ENCODE measurements around the gene IMMT.
A peak's percentile ranks its signal among the peaks of the same experiment; 100 is the strongest.

The IMMT gene

DNA sequence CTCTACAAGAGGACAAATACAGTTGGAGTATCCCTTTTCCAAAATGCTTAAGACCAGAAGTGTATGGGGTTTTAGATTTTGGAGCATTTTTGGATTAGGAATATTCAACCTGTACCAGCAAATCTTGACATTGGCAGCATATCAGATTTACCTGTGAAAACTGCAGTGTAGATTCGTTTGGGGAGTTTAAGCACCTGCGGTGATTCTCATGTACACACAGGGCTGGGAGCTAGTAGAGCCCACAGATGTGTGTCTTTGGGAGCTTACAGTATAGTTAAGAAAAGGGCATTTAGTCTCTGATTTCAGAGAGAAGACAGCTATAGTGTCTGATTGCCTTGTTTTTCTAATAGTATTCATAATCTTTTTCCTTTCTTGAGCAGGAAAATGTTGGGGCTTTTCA, 59.1 kb downstream of the IMMT start:
- TF ChIP-seq, protein P1, sequence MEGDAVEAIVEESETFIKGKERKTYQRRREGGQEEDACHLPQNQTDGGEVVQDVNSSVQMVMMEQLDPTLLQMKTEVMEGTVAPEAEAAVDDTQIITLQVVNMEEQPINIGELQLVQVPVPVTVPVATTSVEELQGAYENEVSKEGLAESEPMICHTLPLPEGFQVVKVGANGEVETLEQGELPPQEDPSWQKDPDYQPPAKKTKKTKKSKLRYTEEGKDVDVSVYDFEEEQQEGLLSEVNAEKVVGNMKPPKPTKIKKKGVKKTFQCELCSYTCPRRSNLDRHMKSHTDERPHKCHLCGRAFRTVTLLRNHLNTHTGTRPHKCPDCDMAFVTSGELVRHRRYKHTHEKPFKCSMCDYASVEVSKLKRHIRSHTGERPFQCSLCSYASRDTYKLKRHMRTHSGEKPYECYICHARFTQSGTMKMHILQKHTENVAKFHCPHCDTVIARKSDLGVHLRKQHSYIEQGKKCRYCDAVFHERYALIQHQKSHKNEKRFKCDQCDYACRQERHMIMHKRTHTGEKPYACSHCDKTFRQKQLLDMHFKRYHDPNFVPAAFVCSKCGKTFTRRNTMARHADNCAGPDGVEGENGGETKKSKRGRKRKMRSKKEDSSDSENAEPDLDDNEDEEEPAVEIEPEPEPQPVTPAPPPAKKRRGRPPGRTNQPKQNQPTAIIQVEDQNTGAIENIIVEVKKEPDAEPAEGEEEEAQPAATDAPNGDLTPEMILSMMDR (IDR thresholded peaks at IDR 0.05; ENCODE audit: control insufficient read depth, extremely low read depth, insufficient read depth): no peak
- DNase-seq (ENCODE audit: low read depth): no peak
- H3K4me3 ChIP-seq (ENCODE audit: low read depth, low read length): no peak overlapping the region

DNA sequence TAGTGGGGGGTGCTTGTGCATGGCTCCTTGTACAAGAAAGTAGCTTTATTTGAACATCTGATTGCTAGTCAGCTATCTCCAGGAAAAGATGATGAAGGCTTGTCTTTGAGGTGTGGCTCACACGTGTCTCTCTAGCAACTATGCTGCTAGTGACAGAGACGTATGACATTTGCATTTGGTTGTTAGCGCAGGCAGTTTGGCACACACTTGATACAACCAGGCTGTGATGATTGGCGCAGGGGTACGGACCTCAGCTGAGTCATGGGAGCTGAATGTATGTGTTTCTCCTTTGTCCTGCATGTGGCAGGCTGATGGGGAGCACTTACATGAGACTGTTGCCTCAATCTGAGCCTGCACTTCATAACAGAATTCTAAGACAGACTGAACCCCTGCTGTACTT, 59.6 kb downstream of the IMMT start:
- TF ChIP-seq, protein P1 (IDR thresholded peaks at IDR 0.05; ENCODE audit: control insufficient read depth, extremely low read depth, insufficient read depth): no peak
- H3K4me3 ChIP-seq (ENCODE audit: low read depth, low read length): no peak overlapping the region
- no peak for DNase-seq (ENCODE audit: low read depth)

- TF ChIP-seq, protein P1 (IDR thresholded peaks at IDR 0.05; ENCODE audit: control insufficient read depth, extremely low read depth, insufficient read depth): no peak
- no peak for DNase-seq (ENCODE audit: low read depth)
- H3K4me3 ChIP-seq (ENCODE audit: low read depth, low read length): no peak overlapping the region
Measured at GRCh38 chr2:86134709-86135108, 60.6 kb downstream of the IMMT start.

DNA sequence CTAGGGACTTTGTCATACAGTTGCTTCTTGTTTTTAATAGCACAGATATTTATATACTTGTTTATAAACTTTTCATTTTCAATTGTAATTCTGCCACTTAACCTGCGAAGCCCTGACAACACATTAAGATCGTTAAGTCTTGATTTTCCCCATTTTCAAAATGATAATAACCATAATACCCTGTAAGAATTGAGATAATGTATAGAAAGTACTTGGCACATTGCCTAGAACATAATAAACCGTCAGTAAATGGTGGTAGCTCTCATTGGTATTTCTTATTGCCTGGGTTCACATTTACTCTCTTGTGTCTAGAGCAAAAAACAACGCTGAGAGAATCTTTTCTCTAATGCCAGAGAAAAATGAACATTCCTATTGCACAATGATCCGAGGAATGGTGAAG, 70.6 kb downstream of the IMMT start:
- H3K4me3 ChIP-seq (ENCODE audit: low read depth, low read length): no peak overlapping the region
- no peak for DNase-seq (ENCODE audit: low read depth)
- TF ChIP-seq, protein P1 (IDR thresholded peaks at IDR 0.05; ENCODE audit: control insufficient read depth, extremely low read depth, insufficient read depth): no peak

GRCh38 chr2:86123328-86123925, 71.8 kb downstream of the IMMT start:
- DNase-seq (ENCODE audit: low read depth): no peak
- TF ChIP-seq, protein P1 (IDR thresholded peaks at IDR 0.05; ENCODE audit: control insufficient read depth, extremely low read depth, insufficient read depth): no peak
- no peak overlapping the region for H3K4me3 ChIP-seq (ENCODE audit: low read depth, low read length)

DNA sequence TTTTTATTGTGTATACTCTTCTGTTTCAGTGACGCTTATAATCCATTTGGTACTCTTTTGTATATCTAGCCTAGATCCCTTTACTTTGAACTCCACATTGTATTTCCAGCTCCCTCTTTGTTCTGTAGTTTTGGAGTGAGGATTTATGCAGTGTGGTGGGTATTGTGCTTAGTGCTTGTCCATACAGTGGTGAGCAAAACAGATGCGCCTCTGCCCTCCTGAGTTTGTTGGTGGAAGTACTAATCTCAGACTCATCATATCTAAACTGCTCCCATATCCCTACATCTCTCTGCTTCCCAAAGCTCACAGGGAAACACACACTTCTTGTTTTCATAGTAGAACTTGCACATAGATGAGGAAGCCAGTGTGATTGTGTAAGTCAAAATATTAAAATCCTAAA, 77.1 kb downstream of the IMMT start:
- H3K4me3 ChIP-seq (ENCODE audit: low read depth, low read length): no peak overlapping the region
- DNase-seq (ENCODE audit: low read depth): no peak
- TF ChIP-seq, protein P1 (IDR thresholded peaks at IDR 0.05; ENCODE audit: control insufficient read depth, extremely low read depth, insufficient read depth): no peak

GRCh38 chr2:86107031-86107430, 88.2 kb downstream of the IMMT start:
- no peak for DNase-seq (ENCODE audit: low read depth)
- TF ChIP-seq, protein P1 (IDR thresholded peaks at IDR 0.05; ENCODE audit: control insufficient read depth, extremely low read depth, insufficient read depth): no peak
- H3K4me3 ChIP-seq (ENCODE audit: low read depth, low read length): peak overlapping the region; percentile 86

All from LNCaP clone FGC (cell line).